GM20000 (cell line): ENCODE measurements around the gene FHL1.

Source experiments
- DNase-seq: peaks from one replicate; pipeline ENCODE4 v3.0.0; 2012; ENCODE audit warnings: low spot score
- TF ChIP-seq, protein P1 (sequence below): IDR thresholded peaks from 2 replicates; pipeline ENCODE4 v1.5.1; 2012; ENCODE audit warnings: mild to moderate bottlenecking, control low read depth; ENCODE audit errors: extremely low read depth, missing control alignments

FHL1 gene

DNA sequence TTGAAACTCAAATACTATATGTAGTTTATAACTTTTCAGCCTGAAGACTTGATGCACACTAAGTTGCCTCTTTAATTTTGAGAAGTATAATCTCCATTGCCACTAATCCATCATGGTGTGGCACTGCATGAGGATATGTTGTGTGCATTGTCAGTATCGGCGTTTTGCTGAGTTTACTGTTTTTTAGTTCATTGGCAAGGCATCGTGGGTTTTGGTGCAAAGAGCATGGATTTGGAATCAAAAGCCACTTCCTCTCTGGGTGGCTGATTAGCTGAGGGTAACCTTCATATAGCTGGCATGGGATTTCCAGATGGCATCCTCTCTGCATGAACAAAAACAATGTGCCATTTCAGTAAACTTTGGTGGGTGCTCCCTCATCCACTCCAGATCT lies 38.7 kb downstream of the FHL1 start:
- no peak for DNase-seq
- TF ChIP-seq, protein P1, sequence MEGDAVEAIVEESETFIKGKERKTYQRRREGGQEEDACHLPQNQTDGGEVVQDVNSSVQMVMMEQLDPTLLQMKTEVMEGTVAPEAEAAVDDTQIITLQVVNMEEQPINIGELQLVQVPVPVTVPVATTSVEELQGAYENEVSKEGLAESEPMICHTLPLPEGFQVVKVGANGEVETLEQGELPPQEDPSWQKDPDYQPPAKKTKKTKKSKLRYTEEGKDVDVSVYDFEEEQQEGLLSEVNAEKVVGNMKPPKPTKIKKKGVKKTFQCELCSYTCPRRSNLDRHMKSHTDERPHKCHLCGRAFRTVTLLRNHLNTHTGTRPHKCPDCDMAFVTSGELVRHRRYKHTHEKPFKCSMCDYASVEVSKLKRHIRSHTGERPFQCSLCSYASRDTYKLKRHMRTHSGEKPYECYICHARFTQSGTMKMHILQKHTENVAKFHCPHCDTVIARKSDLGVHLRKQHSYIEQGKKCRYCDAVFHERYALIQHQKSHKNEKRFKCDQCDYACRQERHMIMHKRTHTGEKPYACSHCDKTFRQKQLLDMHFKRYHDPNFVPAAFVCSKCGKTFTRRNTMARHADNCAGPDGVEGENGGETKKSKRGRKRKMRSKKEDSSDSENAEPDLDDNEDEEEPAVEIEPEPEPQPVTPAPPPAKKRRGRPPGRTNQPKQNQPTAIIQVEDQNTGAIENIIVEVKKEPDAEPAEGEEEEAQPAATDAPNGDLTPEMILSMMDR = no peak

DNA sequence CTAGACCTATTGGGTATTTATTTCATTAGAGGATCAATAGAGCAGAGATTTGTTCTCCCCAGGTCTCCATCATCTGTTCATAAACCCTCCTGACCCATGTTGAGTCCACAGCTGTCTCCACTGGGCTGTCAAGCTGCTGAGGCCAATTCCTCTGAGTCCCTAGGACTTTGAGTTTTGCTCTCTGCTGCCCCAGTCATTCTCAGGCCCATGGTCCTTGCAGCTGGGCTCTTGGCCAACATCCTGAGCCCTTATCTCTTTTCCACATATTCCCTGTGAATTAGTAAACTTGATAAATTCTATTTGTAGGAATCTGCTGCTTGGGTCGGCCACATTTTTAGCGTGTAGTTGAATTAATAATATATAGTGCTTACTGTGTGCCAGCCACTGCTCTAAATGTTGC lies 41.9 kb downstream of the FHL1 start:
- no peak for DNase-seq
- TF ChIP-seq, protein P1 = no peak

DNA sequence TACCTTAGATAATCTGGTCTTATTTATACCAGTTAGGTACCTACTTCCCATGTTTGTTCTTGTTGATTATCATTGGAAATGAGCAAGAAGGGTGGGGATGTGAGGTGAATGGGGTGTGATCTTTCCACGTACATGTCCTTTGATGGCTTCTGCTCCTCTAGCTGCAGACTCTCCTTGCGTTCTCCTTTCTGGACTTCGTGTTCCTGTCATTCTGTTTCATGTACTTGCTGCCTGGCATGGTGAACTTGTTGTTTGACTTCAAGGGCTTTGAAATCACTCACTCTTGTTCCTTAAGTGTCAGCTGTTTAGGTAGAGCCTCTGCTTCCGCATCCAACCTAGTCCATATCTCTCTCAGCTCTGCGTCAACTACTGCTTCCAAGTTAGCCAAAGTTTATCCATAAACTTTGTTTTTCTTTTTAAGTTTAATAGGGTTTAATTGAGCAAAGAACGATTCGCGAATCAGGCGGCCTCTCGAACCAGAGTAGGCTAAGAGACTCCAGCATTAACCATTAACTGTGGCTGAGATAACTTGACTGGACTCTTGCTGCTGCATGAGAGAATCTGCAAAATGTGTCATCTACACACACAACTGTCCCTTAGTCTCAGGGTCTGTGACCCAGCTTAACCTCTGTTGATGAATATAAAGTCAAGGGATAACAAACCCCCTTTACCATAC lies 42.8 kb downstream of the FHL1 start:
- TF ChIP-seq, protein P1 = no peak
- no peak for DNase-seq

DNA sequence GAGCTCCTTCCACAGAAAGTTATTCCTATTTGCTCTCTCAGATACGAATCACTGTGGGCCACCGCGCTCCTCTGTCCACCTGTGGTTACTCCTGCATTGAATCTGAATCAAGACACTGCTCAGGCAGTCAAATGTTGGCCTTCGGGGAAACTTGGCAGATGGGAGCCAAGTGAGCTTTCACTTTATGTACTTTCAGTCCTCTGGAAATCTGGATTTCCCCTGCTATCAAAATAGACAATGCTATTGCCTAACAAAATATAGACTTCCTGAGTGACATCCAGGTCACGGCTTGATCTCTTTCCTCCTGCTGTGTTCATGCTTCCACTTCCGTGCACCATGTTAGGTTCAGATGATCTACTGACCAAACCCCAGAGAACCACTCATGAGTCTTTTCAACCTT lies 43.8 kb downstream of the FHL1 start:
- TF ChIP-seq, protein P1 = no peak
- DNase-seq = no peak

DNA sequence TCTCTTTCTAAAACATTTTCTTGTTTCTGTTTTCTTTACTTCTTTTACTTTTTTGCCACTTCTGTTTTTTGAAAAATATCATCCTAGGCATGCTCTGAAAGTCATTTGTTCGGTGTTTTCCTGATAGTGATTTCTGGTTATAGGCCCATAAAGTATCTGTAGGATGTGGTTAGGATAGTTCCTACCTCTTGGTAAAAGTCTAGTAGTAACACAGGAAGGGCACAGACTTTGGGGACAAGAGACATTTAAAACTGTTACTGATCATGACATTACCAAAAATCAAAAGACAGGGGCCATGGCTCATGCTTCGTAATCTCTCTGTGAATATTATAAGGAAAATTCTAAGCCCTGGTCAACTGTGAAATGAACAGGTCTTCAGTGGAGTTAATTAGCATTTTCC lies 44.8 kb downstream of the FHL1 start:
- TF ChIP-seq, protein P1 = no peak
- DNase-seq = no peak

DNA sequence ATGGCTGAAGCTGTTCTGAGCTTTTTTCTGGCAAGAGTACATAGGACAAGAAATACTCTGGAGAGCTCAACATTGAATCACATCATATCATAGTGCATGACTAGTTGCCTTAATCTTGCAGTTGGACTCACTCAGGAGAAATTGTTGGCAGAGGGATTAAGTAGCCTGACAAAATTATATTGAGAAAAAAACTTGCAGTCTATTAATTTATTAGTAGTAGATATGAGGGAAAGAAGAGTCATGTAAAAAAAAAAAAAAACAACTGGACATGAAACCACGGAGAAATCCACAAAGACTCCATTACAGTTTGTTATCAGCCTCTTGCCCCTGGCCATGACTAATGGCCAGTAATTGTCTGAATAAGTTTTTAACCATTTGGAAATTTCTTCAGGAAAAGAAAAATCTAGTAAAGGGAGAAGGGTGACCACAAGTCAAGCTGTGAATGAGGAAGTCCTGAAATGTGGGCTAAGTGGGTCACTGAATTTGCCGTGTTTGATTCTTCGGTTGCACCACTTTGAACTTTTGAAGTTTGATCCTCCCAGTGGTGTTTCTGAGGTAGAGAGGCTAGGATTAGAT lies 45.6 kb downstream of the FHL1 start:
- DNase-seq = no peak
- TF ChIP-seq, protein P1 = no peak

DNA sequence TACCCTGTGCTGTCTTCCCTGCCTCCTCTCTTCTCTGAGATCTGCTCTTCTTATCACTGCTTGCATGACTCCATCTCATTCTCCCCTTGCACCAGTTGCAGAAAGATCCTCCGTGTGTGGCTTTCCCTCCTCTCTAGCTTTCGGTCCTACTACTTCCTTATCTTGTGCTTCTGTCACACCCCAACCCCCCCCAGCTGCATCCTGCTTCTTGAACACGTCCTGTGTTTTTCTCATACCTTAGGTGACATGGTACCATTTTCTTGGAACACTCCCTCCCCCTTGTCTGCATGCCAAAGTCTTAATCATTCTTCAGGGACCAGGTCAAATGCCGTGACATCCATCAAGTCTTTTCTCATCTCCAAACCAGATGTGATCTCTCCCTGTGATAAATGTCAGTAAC lies 46.4 kb downstream of the FHL1 start:
- TF ChIP-seq, protein P1 = no peak
- no peak for DNase-seq
